ENCODE results near the gene PPP2R2C.

GRCh38 chr4:6453688-6453990 lies 18.8 kb downstream of the PPP2R2C start:
- TF ChIP-seq SIN3A (IDR thresholded peaks at IDR 0.05; ENCODE audit: borderline replicate concordance in 2 of 2, control insufficient read depth in 1 of 2, low read depth in 2 of 2, low read length in 2 of 2) (no peak), U2AF1 (optimal IDR thresholded peaks at IDR 0.05; ENCODE audit: low read depth, low read length) (no peak), RAD21 (CRISPR knock-in tag; conservative IDR thresholded peaks at IDR 0.05 in 1 of 2, IDR thresholded peaks at IDR 0.05 in 1 of 2) (no peak), ZHX1 (conservative IDR thresholded peaks at IDR 0.05; ENCODE audit: low read length) (no peak), YY1 (IDR thresholded peaks at IDR 0.05; ENCODE audit: borderline replicate concordance in 1 of 3, control insufficient read depth in 1 of 3, extremely low read depth in 1 of 3, insufficient read depth in 3 of 3, insufficient read length in 1 of 3, insufficient replicate concordance in 2 of 3, low read depth in 1 of 3, low read length in 2 of 3) (no peak), POLR2A (conservative IDR thresholded peaks at IDR 0.05) (no peak), ZC3H4 (CRISPR knock-in tag; IDR thresholded peaks at IDR 0.05; ENCODE audit: borderline replicate concordance) (no peak), STAT5B (CRISPR knock-in tag; IDR thresholded peaks at IDR 0.05) (no peak), CTBP1 (IDR thresholded peaks at IDR 0.05; ENCODE audit: borderline replicate concordance) (no peak)
